IMR-90 (cell line): ENCODE data around the gene MAGI2. TPM values are rescaled to one million over a fixed set of nuclear protein-coding genes. Genes with fewer than 3 reads are reported as not detected.

Experiments
- ATAC-seq: fragments of 200-7000 bp; cut with Tn5 transposase; 2 replicates; pipeline ENCODE4 v1.9.1; 2020; ENCODE audit warnings: low read depth, mild to moderate bottlenecking, moderate library complexity
- BruUV-seq: library from RNA; stranded (reverse); fragments of 400-500 nt; replicated peaks from 2 replicates; lab custom pipeline; 2021; lab: Mats Ljungman, UMichigan
- CTCF ChIA-PET: fragments of 300-600 bp; formaldehyde crosslinking; extraction: SDS; loops from one replicate; lab custom pipeline; 2021; ENCODE audit warnings: antibody characterized with exemption; lab: Yijun Ruan, JAX
- POLR2A ChIA-PET: fragments of 300-600 bp; sonication (Branson Sonifier 250); formaldehyde crosslinking; loops from one replicate; lab custom pipeline; 2022; ENCODE audit warnings: antibody characterized with exemption; ENCODE audit not compliant: unreplicated experiment; lab: Charles Lee
- DNase-seq: peaks from one replicate; pipeline ENCODE4 v3.0.0; 2013
- H2AFZ ChIP-seq: replicated peaks from 2 replicates; pipeline ENCODE3; 2013; ENCODE audit warnings: low read length, mild to moderate bottlenecking; ENCODE audit not compliant: poor library complexity
- H2AK5ac ChIP-seq: 2 replicates; pipeline ENCODE4 v1.6.1; 2013; ENCODE audit warnings: low read depth, low read length, inconsistent platforms
- H2AK9ac ChIP-seq: replicated peaks from 2 replicates; pipeline ENCODE3; 2013; ENCODE audit warnings: mild to moderate bottlenecking, low read depth, low read length, moderate library complexity; ENCODE audit not compliant: poor library complexity
- H2BK120ac ChIP-seq: 2 replicates; pipeline ENCODE4 v1.6.1; 2013; ENCODE audit warnings: low read depth, low read length, inconsistent platforms
- H2BK15ac ChIP-seq: 3 replicates; pipeline ENCODE4 v1.6.1; 2013; ENCODE audit warnings: low read depth, low read length, inconsistent platforms
- H2BK20ac ChIP-seq: 2 replicates; pipeline ENCODE4 v1.6.1; 2013; ENCODE audit warnings: low read depth, mild to moderate bottlenecking, inconsistent platforms, low read length, moderate library complexity
- H2BK5ac ChIP-seq: 2 replicates; pipeline ENCODE4 v1.6.1; 2013; ENCODE audit warnings: mild to moderate bottlenecking, low read depth, low read length, inconsistent platforms; ENCODE audit not compliant: poor library complexity, severe bottlenecking
- H3K14ac ChIP-seq: replicated peaks from 2 replicates; pipeline ENCODE4 v1.6.1; 2013; ENCODE audit warnings: low read depth, low read length, inconsistent platforms
- H3K18ac ChIP-seq: 2 replicates; pipeline ENCODE4 v1.6.1; 2013; ENCODE audit warnings: low read depth, low read length, control low read depth
- H3K23ac ChIP-seq: 2 replicates; pipeline ENCODE4 v1.6.1; 2013; ENCODE audit warnings: low read depth, low read length, inconsistent platforms
- H3K27ac ChIP-seq: 2 replicates; pipeline ENCODE4 v1.5.1; 2013; ENCODE audit warnings: mild to moderate bottlenecking, control low read depth, low read length; ENCODE audit not compliant: insufficient read depth
- H3K27me3 ChIP-seq: 2 replicates; pipeline ENCODE4 v1.6.1; 2013; ENCODE audit warnings: low read length; ENCODE audit not compliant: control insufficient read depth, insufficient read depth
- H3K36me3 ChIP-seq: 2 replicates; pipeline ENCODE4 v1.6.1; 2013; ENCODE audit warnings: low read length, mixed read lengths; ENCODE audit not compliant: control insufficient read depth, insufficient read depth
- H3K4ac ChIP-seq: 2 replicates; pipeline ENCODE4 v1.6.1; 2013; ENCODE audit warnings: low read depth, low read length, inconsistent platforms
- H3K4me1 ChIP-seq: 2 replicates; pipeline ENCODE4 v1.6.1; 2013; ENCODE audit warnings: low read length, mixed read lengths; ENCODE audit not compliant: control insufficient read depth, insufficient read depth
- H3K4me2 ChIP-seq: 2 replicates; pipeline ENCODE4 v1.6.1; 2013; ENCODE audit warnings: low read depth, mild to moderate bottlenecking, control low read depth, low read length, moderate library complexity
- H3K4me3 ChIP-seq: 2 replicates; pipeline ENCODE4 v1.5.1; 2013; ENCODE audit warnings: low read depth, mild to moderate bottlenecking, control low read depth, low read length, moderate library complexity; ENCODE audit not compliant: insufficient read depth
- H3K56ac ChIP-seq: 2 replicates; pipeline ENCODE4 v1.6.1; 2013; ENCODE audit warnings: low read length, inconsistent platforms; ENCODE audit not compliant: insufficient read depth; ENCODE audit errors: extremely low read depth
- H3K79me1 ChIP-seq, 2 experiments: 2 replicates each; pipeline ENCODE4 v1.6.1; 2013; ENCODE audit warnings: low read length in 2 of 2, inconsistent platforms in 1 of 2, low read depth in 1 of 2
- H3K9ac ChIP-seq: 2 replicates; pipeline ENCODE4 v1.6.1; 2013; ENCODE audit warnings: low read depth, low read length, control low read depth
- H3K9me1 ChIP-seq: 2 replicates; pipeline ENCODE4 v1.6.1; 2013; ENCODE audit warnings: low read length, inconsistent platforms; ENCODE audit not compliant: insufficient read depth
- H3K9me3 ChIP-seq: 2 replicates; pipeline ENCODE4 v1.6.1; 2013; ENCODE audit warnings: low read length; ENCODE audit not compliant: control insufficient read depth, insufficient read depth
- H4K20me1 ChIP-seq: 2 replicates; pipeline ENCODE4 v1.6.1; 2013; ENCODE audit warnings: low read length, inconsistent platforms; ENCODE audit not compliant: insufficient read depth
- H4K5ac ChIP-seq: 2 replicates; pipeline ENCODE4 v1.6.1; 2013; ENCODE audit warnings: mild to moderate bottlenecking, low read depth, low read length, control low read depth
- H4K8ac ChIP-seq, 2 experiments: 2 replicates each; pipeline ENCODE4 v1.6.1; 2013; ENCODE audit warnings: low read depth in 2 of 2, low read length in 2 of 2, control low read depth in 1 of 2, inconsistent platforms in 1 of 2
- H4K91ac ChIP-seq: 2 replicates; pipeline ENCODE4 v1.6.1; 2013; ENCODE audit warnings: low read depth, low read length, inconsistent platforms; ENCODE audit not compliant: insufficient read depth
- BHLHE40 ChIP-seq: fragments of 150-350 bp; IDR thresholded peaks from 2 replicates; pipeline ENCODE4 v1.6.1; 2016; ENCODE audit warnings: mild to moderate bottlenecking, low read depth, low read length
- CEBPB ChIP-seq: IDR thresholded peaks from 2 replicates; pipeline ENCODE4 v1.6.1; 2012; ENCODE audit warnings: low read depth, low read length, improper control_type of control experiment
- CTCF ChIP-seq: conservative IDR thresholded peaks from 2 replicates; pipeline ENCODE4 v1.5.1; 2012; ENCODE audit warnings: mild to moderate bottlenecking, low read depth, low read length, improper control_type of control experiment
- ELK1 ChIP-seq: fragments of 150-350 bp; IDR thresholded peaks from 2 replicates; pipeline ENCODE4 v1.6.1; 2016; ENCODE audit warnings: low read depth, mild to moderate bottlenecking, low read length, moderate library complexity, borderline replicate concordance
- FOS ChIP-seq: fragments of 150-350 bp; IDR thresholded peaks from 2 replicates; pipeline ENCODE4 v1.6.1; 2016; ENCODE audit warnings: low read depth, low read length
- MAZ ChIP-seq: IDR thresholded peaks from 2 replicates; pipeline ENCODE4 v1.6.1; 2012; ENCODE audit warnings: low read depth, mild to moderate bottlenecking, low read length, improper control_type of control experiment, moderate library complexity, borderline replicate concordance
- NFE2L2 ChIP-seq: fragments of 150-350 bp; IDR thresholded peaks from 2 replicates; pipeline ENCODE4 v1.6.1; 2016; ENCODE audit warnings: low read depth, mild to moderate bottlenecking, low read length
- POLR2A ChIP-seq: IDR thresholded peaks from 2 replicates; pipeline ENCODE4 v1.6.1; 2012; ENCODE audit warnings: mild to moderate bottlenecking, low read depth, low read length
- RAD21 ChIP-seq: IDR thresholded peaks from 2 replicates; pipeline ENCODE4 v1.6.1; 2012; ENCODE audit warnings: low read length, improper control_type of control experiment
- RCOR1 ChIP-seq: IDR thresholded peaks from 2 replicates; pipeline ENCODE4 v1.6.1; 2012; ENCODE audit warnings: mild to moderate bottlenecking, low read length, improper control_type of control experiment; ENCODE audit not compliant: insufficient replicate concordance
- SMC3 ChIP-seq: fragments of 150-350 bp; IDR thresholded peaks from 2 replicates; pipeline ENCODE4 v1.6.1; 2016; ENCODE audit warnings: low read depth, mild to moderate bottlenecking, antibody characterized with exemption, low read length, moderate library complexity
- USF2 ChIP-seq: fragments of 150-350 bp; IDR thresholded peaks from 2 replicates; pipeline ENCODE4 v1.6.1; 2017; ENCODE audit warnings: mild to moderate bottlenecking, antibody characterized with exemption, low read length, low read depth
- WGBS, 2 experiments: methylation state at CpG; one replicate each; pipeline versions ENCODE4 v1.1.5 to v1.1.7; 2013; ENCODE audit warnings: missing lambda C conversion rate in 2 of 2; ENCODE audit not compliant: insufficient read length in 1 of 2; ENCODE audit errors: extremely low coverage in 2 of 2; 5-methylcytosine and 5-hydroxymethylcytosine counted together
- dilution Hi-C: fragments of 300-500 bp; cut with HindIII; formaldehyde crosslinking; loops from one replicate; pipeline ENCODE4 v1.14.3; 2018; ENCODE audit warnings: low sequenced_read_pairs; ENCODE audit not compliant: unreplicated experiment
- in situ Hi-C: fragments of 300-500 bp; cut with MboI; formaldehyde crosslinking; loops from 3 replicates; pipeline ENCODE4 v1.14.3; 2019; ENCODE audit warnings: low sequenced_read_pairs, inconsistent platforms, mixed read lengths
- intact Hi-C: fragments of 100-400 bp; cut with micrococcal nuclease; formaldehyde crosslinking; loops from 2 replicates; pipeline ENCODE4 v1.10.0; 2022
- polyA plus RNA-seq, 3 experiments: library from polyadenylated mRNA; depleted of rRNA; stranded (reverse); fragments of >200 nt; gene quantifications; 2 replicates each; pipeline ENCODE4 v1.2.3, GENCODE V29; 2012; ENCODE audit warnings: low replicate concordance in 1 of 3
- total RNA-seq: library from RNA; depleted of rRNA; stranded (reverse); fragments of >200 nt; gene quantifications from 2 replicates; pipeline ENCODE4 v1.2.3, GENCODE V29; 2012

Gene MAGI2
- total and polyA plus RNA-seq, 2 of the 4 experiments (the other 2 are of a cell fraction): 2.5 to 17.9 TPM

GRCh38 chr7:79055722-79056415, 397.6 kb downstream of the MAGI2 start:
- Histone ChIP-seq H2AFZ (no peak overlapping the region), H4K8ac (no peak overlapping the region), H3K9ac (no peak overlapping the region), H3K4me2 (no peak overlapping the region), H3K56ac (no peak overlapping the region), H3K14ac (no peak overlapping the region), H4K20me1 (no peaks in the 10 kb centered on the region), H2AK9ac (no peak overlapping the region), H2BK15ac (no peak overlapping the region), H4K91ac (no peak overlapping the region), H2BK5ac (no peak overlapping the region), H3K4ac (no peak overlapping the region), H3K9me1 (no peaks in the 10 kb centered on the region), H2BK120ac (no peak overlapping the region), H3K23ac (no peak overlapping the region), H3K36me3 (no peaks in the 10 kb centered on the region), H3K27ac (no peak overlapping the region), H2BK20ac (no peak overlapping the region), H3K9me3 (no peaks in the 10 kb centered on the region), H3K18ac (no peak overlapping the region), H3K79me1 (peaks cover 0 to 6% of the 10 kb centered on the region in 2 experiments; a peak in 1 of 4 replicates), H3K4me1 (no peaks in the 10 kb centered on the region), H3K27me3 (no peaks in the 10 kb centered on the region), H2AK5ac (no peak overlapping the region), H3K4me3 (no peak overlapping the region), H4K5ac (no peak overlapping the region)
- DNase-seq: no peak
- POLR2A ChIA-PET: no interaction called here
- in situ Hi-C loops (no loop called here), intact Hi-C loops (no loop called here), dilution Hi-C loops (no loop called here)
- no TSS peak for BruUV-seq
- no peak for ATAC-seq
- no CpG with 5 or more reads among the region's 6 CpGs for WGBS, 2 experiments
- CTCF ChIA-PET: interaction anchor here (0.6 kb wide), 1 partner anchor 44 kb away, joined by 3 read pairs; no protein-coding TSS in a partner anchor
- TF ChIP-seq MAZ (no peak), POLR2A (no peak), RCOR1 (no peak), CEBPB (no peak), FOS (no peak), NFE2L2 (no peak), BHLHE40 (no peak), ELK1 (no peak), CTCF (no peak), RAD21 (no peak), USF2 (no peak), SMC3 (no peak)
